Endothelial cell of umbilical vein (primary cell): Measurements from ENCODE around the gene MYRFL. TPM values are rescaled to one million over a fixed set of nuclear protein-coding genes. Genes with fewer than 3 reads are reported as not detected.

ENCODE experiments used
- BruUV-seq: library from RNA; stranded (reverse); fragments of 400-500 nt; replicated peaks from 2 replicates; lab custom pipeline; 2021; lab: Mats Ljungman, UMichigan
- CTCF ChIA-PET: fragments of 300-600, 350-600 bp; sonication (Branson Sonifier 250); formaldehyde crosslinking; loops from one replicate; lab custom pipeline; 2021; ENCODE audit warnings: antibody characterized with exemption, inconsistent platforms; lab: Charles Lee
- POLR2A ChIA-PET: fragments of 300-600, 350-600 bp; sonication (Branson Sonifier 250); formaldehyde crosslinking; loops from one replicate; lab custom pipeline; 2021; ENCODE audit warnings: antibody characterized with exemption, inconsistent platforms; lab: Charles Lee
- DNase-seq: peaks from one replicate; pipeline ENCODE4 v3.0.0-alpha.2; 2011; ENCODE audit warnings: low read depth, low spot score
- FAIRE-seq: peaks from 2 replicates; lab custom pipeline; 2011; peaks lifted over from hg19 to GRCh38; lab: Jason Lieb, UNC
- H2AFZ ChIP-seq: 2 replicates; pipeline ENCODE4 v1.6.0; 2012; ENCODE audit warnings: low read depth, low read length, control low read depth, inconsistent platforms
- H3K27ac ChIP-seq: 2 replicates; pipeline ENCODE4 v1.5.1; 2011; ENCODE audit warnings: low read depth, mild to moderate bottlenecking, control low read depth, low read length, moderate library complexity; ENCODE audit not compliant: insufficient read depth
- H3K27me3 ChIP-seq, 2 experiments: 2 replicates each; pipeline versions ENCODE4 v1.6.0 to v1.6.1; 2011; ENCODE audit warnings: low read length in 2 of 2, mixed read lengths in 1 of 2; ENCODE audit not compliant: control insufficient read depth in 2 of 2, insufficient read depth in 2 of 2
- H3K36me3 ChIP-seq, 2 experiments: 2 replicates in 1 of 2; 3 replicates in 1 of 2; pipeline ENCODE4 v1.5.1; 2011; ENCODE audit warnings: low read length in 2 of 2, mild to moderate bottlenecking in 1 of 2, moderate library complexity in 1 of 2; ENCODE audit not compliant: control insufficient read depth in 2 of 2, insufficient read depth in 2 of 2; ENCODE audit errors: extremely low read depth in 1 of 2
- H3K4me1 ChIP-seq: 3 replicates; pipeline ENCODE4 v1.5.1; 2011; ENCODE audit warnings: mild to moderate bottlenecking, low read length; ENCODE audit not compliant: control insufficient read depth, insufficient read depth; ENCODE audit errors: extremely low read depth
- H3K4me2 ChIP-seq: 2 replicates; pipeline ENCODE4 v1.6.1; 2011; ENCODE audit warnings: low read length, control low read depth, mixed read lengths; ENCODE audit not compliant: insufficient read depth
- H3K4me3 ChIP-seq, 3 experiments: fragments of 200-600 bp in 1 of 3; sonication (generic), shearing (Covaris generic) in 1 of 3; replicated peaks in 1 of 3; 2 replicates each; pipeline ENCODE4 v1.5.1; 2011 to 2016; ENCODE audit warnings: control low read depth in 3 of 3, low read length in 3 of 3, mild to moderate bottlenecking in 2 of 3, inconsistent platforms in 1 of 3, low read depth in 1 of 3, moderate library complexity in 1 of 3; ENCODE audit not compliant: insufficient read depth in 1 of 3
- H3K79me2 ChIP-seq: 2 replicates; pipeline ENCODE4 v1.6.0; 2012; ENCODE audit warnings: low read length, inconsistent platforms; ENCODE audit not compliant: control insufficient read depth, insufficient read depth
- H3K9ac ChIP-seq: replicated peaks from 2 replicates; pipeline ENCODE3; 2011; ENCODE audit warnings: low read length, control low read depth; ENCODE audit not compliant: insufficient read depth; ENCODE audit errors: extremely low read depth
- H3K9me1 ChIP-seq: replicated peaks from 3 replicates; pipeline ENCODE4 v1.6.0; 2011; ENCODE audit warnings: mild to moderate bottlenecking, low read length; ENCODE audit not compliant: control insufficient read depth, insufficient read depth; ENCODE audit errors: extremely low read depth
- H3K9me3 ChIP-seq: replicated peaks from 2 replicates; pipeline ENCODE4 v1.5.1; 2012; ENCODE audit warnings: low read length, inconsistent platforms; ENCODE audit not compliant: control insufficient read depth, insufficient read depth
- H4K20me1 ChIP-seq: replicated peaks from 2 replicates; pipeline ENCODE3; 2011; ENCODE audit warnings: mild to moderate bottlenecking, low read length; ENCODE audit not compliant: control insufficient read depth, insufficient read depth; ENCODE audit errors: extremely low read depth
- EZH2 ChIP-seq: IDR thresholded peaks from 2 replicates; pipeline ENCODE4 v1.6.1; 2012; ENCODE audit warnings: borderline replicate concordance, low read depth, mild to moderate bottlenecking, moderate library complexity, low read length, inconsistent platforms; ENCODE audit not compliant: severe bottlenecking
- FOS ChIP-seq: IDR thresholded peaks from 2 replicates; pipeline ENCODE4 v1.6.1; 2011; ENCODE audit warnings: mild to moderate bottlenecking, low read length, moderate library complexity, borderline replicate concordance; ENCODE audit not compliant: insufficient read depth
- GATA2 ChIP-seq: IDR thresholded peaks from 2 replicates; pipeline ENCODE4 v1.7.0; 2011; ENCODE audit warnings: low read depth, mild to moderate bottlenecking, moderate library complexity, mixed read lengths, low read length; ENCODE audit not compliant: insufficient read length, insufficient read depth
- JUN ChIP-seq: IDR thresholded peaks from 2 replicates; pipeline ENCODE4 v1.6.1; 2011; ENCODE audit warnings: borderline replicate concordance, low read depth; ENCODE audit not compliant: insufficient read length, insufficient read depth
- MYC ChIP-seq: IDR thresholded peaks from one replicate; pipeline ENCODE4 v1.6.1; 2011; ENCODE audit warnings: mild to moderate bottlenecking, low read depth, low read length
- POLR2A ChIP-seq: IDR thresholded peaks from 2 replicates; pipeline ENCODE4 v1.6.1; 2012; ENCODE audit warnings: low read depth, mild to moderate bottlenecking, control low read depth, low read length
- POLR2AphosphoS5 ChIP-seq: IDR thresholded peaks from 2 replicates; pipeline ENCODE4 v1.6.1; 2012; ENCODE audit warnings: low read depth, mild to moderate bottlenecking, control low read depth, low read length, moderate library complexity; ENCODE audit not compliant: insufficient read depth
- dilution Hi-C: fragments of 300-500 bp; cut with MboI; formaldehyde crosslinking; loops from one replicate; pipeline ENCODE4 v1.15.0; 2019; ENCODE audit warnings: low sequenced_read_pairs; ENCODE audit not compliant: extremely low pct_ligation_motif_present
- intact Hi-C: fragments of 100-400 bp; cut with micrococcal nuclease; formaldehyde crosslinking; loops from one replicate; pipeline ENCODE4 v1.10.0; 2022
- polyA plus RNA-seq, 4 experiments: library from polyadenylated mRNA; depleted of rRNA in 3 of 4; stranded (reverse) in 3 of 4; unstranded in 1 of 4; fragments of >200 nt; gene quantifications; 2 replicates each; pipeline versions ENCODE4 v1.2.1 to v1.2.3, GENCODE V29; 2011 to 2012; ENCODE audit warnings: missing spikeins in 1 of 4
- total RNA-seq: library from RNA; stranded (reverse); gene quantifications from 2 replicates; pipeline ENCODE4 v1.2.3, GENCODE V29; 2021
- TF ChIP-seq, protein P1 (sequence below), 2 donors: IDR thresholded peaks; 1 replicate in 1 of 2; 2 replicates in 1 of 2; pipeline ENCODE4 v1.5.1; 2011; ENCODE audit warnings: low read length in 2 of 2, mild to moderate bottlenecking in 2 of 2, moderate library complexity in 2 of 2, control low read depth in 1 of 2, inconsistent platforms in 1 of 2, low read depth in 1 of 2; ENCODE audit not compliant: insufficient read depth in 1 of 2; ENCODE audit errors: extremely low read depth in 1 of 2
- TF ChIP-seq, protein P2 (sequence below): IDR thresholded peaks from 2 replicates; pipeline ENCODE4 v1.6.1; 2011; ENCODE audit not compliant: insufficient read depth, insufficient read length

MYRFL gene
- total and polyA plus RNA-seq, 2 donors (not counting 3 experiments of a cell fraction or from before 2014, with no cell fraction given), result not detected

DNA sequence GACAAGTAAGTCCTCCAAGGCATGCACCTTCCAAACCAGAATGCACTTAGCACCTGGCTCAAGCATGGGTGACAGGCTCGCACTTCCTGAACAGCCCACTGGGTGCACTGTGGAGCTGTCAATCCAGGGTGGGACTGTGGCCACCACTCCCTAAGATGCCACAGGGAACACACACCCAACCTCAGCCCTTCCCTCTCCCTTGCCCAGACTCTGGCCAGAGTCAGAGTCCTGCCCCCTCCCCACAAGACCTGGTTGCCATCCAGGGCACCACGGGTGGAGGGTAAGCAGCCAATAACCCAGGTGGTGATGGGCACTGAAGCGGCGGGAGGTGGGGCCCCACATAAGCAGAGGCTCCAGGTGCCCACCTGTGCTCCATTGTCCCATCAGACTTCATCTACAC is 160.6 kb downstream of the MYRFL start:
- Histone ChIP-seq H3K36me3 (no peaks in the 10 kb centered on the region), H3K4me2 (no peak overlapping the region), H3K9me3 (no peaks in the 10 kb centered on the region), H3K4me1 (peaks cover 20% of the 10 kb centered on the region), H3K27me3 (peaks cover 0 to 2% of the 10 kb centered on the region in 2 experiments), H2AFZ (no peak overlapping the region), H3K9ac (no peak overlapping the region), H3K9me1 (no peaks in the 10 kb centered on the region), H3K27ac (no peak overlapping the region), H3K4me3 (no peak overlapping the region), H4K20me1 (no peaks in the 10 kb centered on the region), H3K79me2 (no peaks in the 10 kb centered on the region)
- CTCF ChIA-PET, result no interaction called here
- BruUV-seq, result no TSS peak
- dilution Hi-C loops (no loop called here), intact Hi-C loops (loop anchor here (5.0 to 10.0 kb wide), 2 partner anchors 83 to 529 kb away; no protein-coding TSS in a partner anchor)
- FAIRE-seq (no peak), DNase-seq (no peak)
- POLR2A ChIA-PET, result no interaction called here
- TF ChIP-seq, protein P1, sequence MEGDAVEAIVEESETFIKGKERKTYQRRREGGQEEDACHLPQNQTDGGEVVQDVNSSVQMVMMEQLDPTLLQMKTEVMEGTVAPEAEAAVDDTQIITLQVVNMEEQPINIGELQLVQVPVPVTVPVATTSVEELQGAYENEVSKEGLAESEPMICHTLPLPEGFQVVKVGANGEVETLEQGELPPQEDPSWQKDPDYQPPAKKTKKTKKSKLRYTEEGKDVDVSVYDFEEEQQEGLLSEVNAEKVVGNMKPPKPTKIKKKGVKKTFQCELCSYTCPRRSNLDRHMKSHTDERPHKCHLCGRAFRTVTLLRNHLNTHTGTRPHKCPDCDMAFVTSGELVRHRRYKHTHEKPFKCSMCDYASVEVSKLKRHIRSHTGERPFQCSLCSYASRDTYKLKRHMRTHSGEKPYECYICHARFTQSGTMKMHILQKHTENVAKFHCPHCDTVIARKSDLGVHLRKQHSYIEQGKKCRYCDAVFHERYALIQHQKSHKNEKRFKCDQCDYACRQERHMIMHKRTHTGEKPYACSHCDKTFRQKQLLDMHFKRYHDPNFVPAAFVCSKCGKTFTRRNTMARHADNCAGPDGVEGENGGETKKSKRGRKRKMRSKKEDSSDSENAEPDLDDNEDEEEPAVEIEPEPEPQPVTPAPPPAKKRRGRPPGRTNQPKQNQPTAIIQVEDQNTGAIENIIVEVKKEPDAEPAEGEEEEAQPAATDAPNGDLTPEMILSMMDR (IDR thresholded peaks at IDR 0.05; ENCODE audit: extremely low read depth in 1 of 2, insufficient read depth in 1 of 2, low read depth in 1 of 2, low read length in 2 of 2), result peak; percentile 18 to 29
- no peak for TF ChIP-seq MYC
- TF ChIP-seq EZH2, result no peak

DNA sequence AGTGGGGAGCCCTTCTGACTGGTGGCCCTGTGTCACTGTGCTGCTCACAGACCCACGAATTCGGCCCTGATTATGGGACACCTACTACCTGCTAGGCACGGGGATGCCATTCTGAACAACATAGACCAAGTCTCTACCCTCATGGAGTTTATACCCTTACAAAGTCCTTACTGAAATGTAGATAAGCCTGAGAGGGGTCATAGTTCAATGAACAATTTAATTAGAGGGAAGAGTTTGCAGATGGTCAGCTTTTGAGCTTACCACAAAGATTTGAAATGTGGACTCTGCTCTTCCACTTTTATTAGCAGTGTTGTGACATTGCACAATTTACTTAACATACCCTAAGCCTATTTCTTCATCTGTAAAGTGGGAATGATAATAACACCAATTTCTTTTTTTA is 161.1 kb downstream of the MYRFL start:
- Histone ChIP-seq H3K79me2 (no peaks in the 10 kb centered on the region), H2AFZ (no peak overlapping the region), H3K9ac (no peak overlapping the region), H4K20me1 (no peaks in the 10 kb centered on the region), H3K27me3 (no peaks in the 10 kb centered on the region), H3K4me1 (peaks cover 20% of the 10 kb centered on the region), H3K9me1 (no peaks in the 10 kb centered on the region), H3K4me2 (no peak overlapping the region), H3K9me3 (no peaks in the 10 kb centered on the region), H3K27ac (no peak overlapping the region), H3K36me3 (no peaks in the 10 kb centered on the region), H3K4me3 (no peak overlapping the region)
- no TSS peak for BruUV-seq
- DNase-seq (no peak), FAIRE-seq (no peak)
- intact Hi-C loops (loop anchor here (5.0 to 10.0 kb wide), 2 partner anchors 84 to 529 kb away; no protein-coding TSS in a partner anchor), dilution Hi-C loops (no loop called here)
- ChIA-PET POLR2A (no interaction called here), CTCF (no interaction called here)
- TF ChIP-seq, protein P2, sequence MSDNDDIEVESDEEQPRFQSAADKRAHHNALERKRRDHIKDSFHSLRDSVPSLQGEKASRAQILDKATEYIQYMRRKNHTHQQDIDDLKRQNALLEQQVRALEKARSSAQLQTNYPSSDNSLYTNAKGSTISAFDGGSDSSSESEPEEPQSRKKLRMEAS, result no peak
- TF ChIP-seq, protein P1 (IDR thresholded peaks at IDR 0.05; ENCODE audit: extremely low read depth in 1 of 2, insufficient read depth in 1 of 2, low read depth in 1 of 2, low read length in 2 of 2), result no peak
- no peak for TF ChIP-seq GATA2
- no peak for TF ChIP-seq FOS
- no peak for TF ChIP-seq JUN
- no peak for TF ChIP-seq POLR2AphosphoS5
- TF ChIP-seq POLR2A, result no peak
- no peak for TF ChIP-seq MYC
- TF ChIP-seq EZH2, result no peak
